Ectodermal cell (in vitro differentiated cells): ENCODE results near the gene PCDH12.

ENCODE experiments used
- H3K27ac ChIP-seq: 2 replicates; pipeline ENCODE4 v1.7.0; 2013; ENCODE audit warnings: mild to moderate bottlenecking, low read depth, low read length; ENCODE audit not compliant: insufficient read depth, poor library complexity, severe bottlenecking
- H3K27me3 ChIP-seq: 2 replicates; pipeline ENCODE4 v1.7.0; 2013; ENCODE audit warnings: mild to moderate bottlenecking, low read length; ENCODE audit not compliant: insufficient read depth, control insufficient read depth, poor library complexity, severe bottlenecking
- H3K36me3 ChIP-seq: one replicate; pipeline ENCODE4 v1.7.0; 2013; ENCODE audit warnings: low read length; ENCODE audit not compliant: control insufficient read depth, insufficient read depth
- H3K4me1 ChIP-seq: one replicate; pipeline ENCODE4 v1.7.0; 2013; ENCODE audit warnings: low read length; ENCODE audit not compliant: control insufficient read depth, insufficient read depth
- H3K4me3 ChIP-seq: 2 replicates; pipeline ENCODE4 v1.7.0; 2013; ENCODE audit warnings: low read depth, low read length, control low read depth; ENCODE audit not compliant: insufficient read depth
- H3K9me3 ChIP-seq: 2 replicates; pipeline ENCODE4 v1.7.0; 2013; ENCODE audit warnings: mild to moderate bottlenecking, low read length, moderate library complexity; ENCODE audit not compliant: control insufficient read depth
- WGBS, 2 experiments: methylation state at CpG; one replicate each; pipeline ENCODE4 v1.1.7; 2013; ENCODE audit warnings: missing lambda C conversion rate in 2 of 2; 5-methylcytosine and 5-hydroxymethylcytosine counted together

Gene PCDH12

GRCh38 chr5:141966963-141967333 lies 8.9 kb upstream of the PCDH12 start:
- H3K27me3 ChIP-seq = no peaks in the 10 kb centered on the region
- no peak overlapping the region for H3K27ac ChIP-seq
- WGBS, 2 experiments = 100% methylated on average over 2 of the region's 2 CpGs
- H3K4me1 ChIP-seq = peaks cover 3% of the 10 kb centered on the region
- no peaks in the 10 kb centered on the region for H3K9me3 ChIP-seq
- no peaks in the 10 kb centered on the region for H3K36me3 ChIP-seq
- H3K4me3 ChIP-seq = no peak overlapping the region

- H3K9me3 ChIP-seq = no peaks in the 10 kb centered on the region
- H3K27ac ChIP-seq = no peak overlapping the region
- no peaks in the 10 kb centered on the region for H3K36me3 ChIP-seq
- H3K4me1 ChIP-seq = peaks cover 3% of the 10 kb centered on the region
- WGBS, 2 experiments = 88 to 91% methylated on average over 4 of the region's 4 CpGs
- H3K4me3 ChIP-seq = no peak overlapping the region
- no peaks in the 10 kb centered on the region for H3K27me3 ChIP-seq
Measured at GRCh38 chr5:141966275-141966962, 8.4 kb upstream of the PCDH12 start.

GRCh38 chr5:141965071-141965470 lies 7.1 kb upstream of the PCDH12 start:
- no peaks in the 10 kb centered on the region for H3K36me3 ChIP-seq
- H3K27me3 ChIP-seq = no peaks in the 10 kb centered on the region
- peaks cover 7% of the 10 kb centered on the region for H3K4me1 ChIP-seq
- 70 to 72% methylated on average over 7 of the region's 7 CpGs for WGBS, 2 experiments
- H3K27ac ChIP-seq = no peak overlapping the region
- no peak overlapping the region for H3K4me3 ChIP-seq
- H3K9me3 ChIP-seq = no peaks in the 10 kb centered on the region

GRCh38 chr5:141963701-141964100 lies 5.7 kb upstream of the PCDH12 start:
- Histone ChIP-seq H3K9me3 (no peaks in the 10 kb centered on the region), H3K4me1 (peaks cover 8% of the 10 kb centered on the region), H3K27ac (no peak overlapping the region), H3K27me3 (no peaks in the 10 kb centered on the region), H3K36me3 (no peaks in the 10 kb centered on the region), H3K4me3 (no peak overlapping the region)
- WGBS, 2 experiments = 90 to 92% methylated on average over 3 of the region's 3 CpGs

- no peaks in the 10 kb centered on the region for H3K9me3 ChIP-seq
- no peak overlapping the region for H3K4me3 ChIP-seq
- H3K27me3 ChIP-seq = no peaks in the 10 kb centered on the region
- H3K36me3 ChIP-seq = no peaks in the 10 kb centered on the region
- H3K27ac ChIP-seq = no peak overlapping the region
- H3K4me1 ChIP-seq = peaks cover 8% of the 10 kb centered on the region
- WGBS, 2 experiments = 88% methylated on average over 3 of the region's 3 CpGs
Measured at GRCh38 chr5:141961466-141961865, 3.5 kb upstream of the PCDH12 start.

GRCh38 chr5:141960449-141961323 lies 2.7 kb upstream of the PCDH12 start:
- 31 to 35% methylated on average over 13 of the region's 14 CpGs for WGBS, 2 experiments
- Histone ChIP-seq H3K4me3 (no peak overlapping the region), H3K36me3 (no peaks in the 10 kb centered on the region), H3K27me3 (no peaks in the 10 kb centered on the region), H3K4me1 (peaks cover 8% of the 10 kb centered on the region), H3K9me3 (no peaks in the 10 kb centered on the region), H3K27ac (no peak overlapping the region)

- 60 to 64% methylated on average over 10 of the region's 10 CpGs for WGBS, 2 experiments
- Histone ChIP-seq H3K9me3 (no peaks in the 10 kb centered on the region), H3K4me1 (peaks cover 8% of the 10 kb centered on the region), H3K27ac (no peak overlapping the region), H3K36me3 (no peaks in the 10 kb centered on the region), H3K4me3 (no peak overlapping the region), H3K27me3 (no peaks in the 10 kb centered on the region)
Measured at GRCh38 chr5:141960018-141960417, 2.0 kb upstream of the PCDH12 start.

GRCh38 chr5:141958546-141959172 lies 657 bp upstream of the PCDH12 start:
- 85 to 86% methylated on average over 8 of the region's 8 CpGs for WGBS, 2 experiments
- no peaks in the 10 kb centered on the region for H3K9me3 ChIP-seq
- no peak overlapping the region for H3K27ac ChIP-seq
- H3K27me3 ChIP-seq = no peaks in the 10 kb centered on the region
- peaks cover 8% of the 10 kb centered on the region for H3K4me1 ChIP-seq
- no peaks in the 10 kb centered on the region for H3K36me3 ChIP-seq
- H3K4me3 ChIP-seq = no peak overlapping the region

- Histone ChIP-seq H3K27ac (no peak overlapping the region), H3K27me3 (no peaks in the 10 kb centered on the region), H3K36me3 (no peaks in the 10 kb centered on the region), H3K9me3 (no peaks in the 10 kb centered on the region), H3K4me3 (no peak overlapping the region), H3K4me1 (peaks cover 8% of the 10 kb centered on the region)
- WGBS, 2 experiments = 90 to 93% methylated on average over 16 of the region's 16 CpGs
Measured at GRCh38 chr5:141957367-141957996, 520 bp downstream of the PCDH12 start.

GRCh38 chr5:141954194-141954593 lies 3.8 kb downstream of the PCDH12 start:
- H3K27ac ChIP-seq = no peak overlapping the region
- no peak overlapping the region for H3K4me3 ChIP-seq
- no peaks in the 10 kb centered on the region for H3K36me3 ChIP-seq
- H3K9me3 ChIP-seq = no peaks in the 10 kb centered on the region
- H3K4me1 ChIP-seq = no peaks in the 10 kb centered on the region
- no peaks in the 10 kb centered on the region for H3K27me3 ChIP-seq
- WGBS, 2 experiments = 96 to 100% methylated on average over 2 of the region's 2 CpGs
